Measurements from ENCODE around the gene KLK6.

Gene KLK6

GRCh38 chr19:50969413-50969760 is at the start of gene KLK6:
TSS of gene KLK6 (minus strand) at chr19:50969591. CDS start at chr19:50968104, 1,487 bp downstream.
- DNase-seq (ENCODE audit: low read depth in 2 of 2) = no peak

DNA sequence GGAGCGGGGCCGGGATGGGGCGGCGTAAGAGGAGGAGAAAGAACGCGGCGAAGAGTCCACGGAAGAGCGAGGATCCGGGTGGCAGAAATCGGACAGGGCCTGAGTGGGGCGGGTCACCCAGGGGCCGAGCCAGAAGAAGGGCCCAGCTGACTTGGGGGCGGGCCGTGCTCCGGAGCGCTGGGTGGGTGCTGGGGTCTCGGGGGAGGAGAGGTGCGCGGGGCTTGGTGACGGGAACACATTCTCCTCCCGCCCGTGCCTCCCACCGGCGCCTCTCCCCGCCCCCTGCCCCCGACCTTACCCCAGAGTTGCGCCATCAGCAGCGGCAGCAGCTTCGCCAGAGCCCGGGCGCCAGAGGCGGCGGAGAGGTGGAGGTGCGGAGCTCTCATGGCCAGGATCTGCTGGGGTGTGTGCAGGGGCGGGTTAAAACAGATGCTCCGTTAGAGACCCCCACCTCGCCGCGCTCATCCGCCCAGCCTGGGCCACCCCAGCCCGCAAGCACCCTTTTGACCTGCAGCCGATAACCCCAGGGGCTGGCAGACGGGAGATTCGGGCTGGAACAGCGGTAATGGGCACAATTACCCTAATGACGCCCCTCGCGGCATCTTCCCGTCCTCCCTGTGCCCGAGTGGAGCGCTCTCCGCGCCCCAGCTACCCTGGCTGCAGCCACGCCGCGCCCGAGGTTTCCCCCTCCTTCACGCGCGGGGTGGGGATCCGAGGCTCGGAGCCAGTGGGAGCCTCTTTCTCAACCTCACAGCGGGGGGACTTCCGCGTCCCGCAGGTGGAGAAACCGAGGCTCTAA is 49.6 kb upstream of the KLK6 start:
- DNase-seq (ENCODE audit: low read depth in 2 of 2) = no peak

DNA sequence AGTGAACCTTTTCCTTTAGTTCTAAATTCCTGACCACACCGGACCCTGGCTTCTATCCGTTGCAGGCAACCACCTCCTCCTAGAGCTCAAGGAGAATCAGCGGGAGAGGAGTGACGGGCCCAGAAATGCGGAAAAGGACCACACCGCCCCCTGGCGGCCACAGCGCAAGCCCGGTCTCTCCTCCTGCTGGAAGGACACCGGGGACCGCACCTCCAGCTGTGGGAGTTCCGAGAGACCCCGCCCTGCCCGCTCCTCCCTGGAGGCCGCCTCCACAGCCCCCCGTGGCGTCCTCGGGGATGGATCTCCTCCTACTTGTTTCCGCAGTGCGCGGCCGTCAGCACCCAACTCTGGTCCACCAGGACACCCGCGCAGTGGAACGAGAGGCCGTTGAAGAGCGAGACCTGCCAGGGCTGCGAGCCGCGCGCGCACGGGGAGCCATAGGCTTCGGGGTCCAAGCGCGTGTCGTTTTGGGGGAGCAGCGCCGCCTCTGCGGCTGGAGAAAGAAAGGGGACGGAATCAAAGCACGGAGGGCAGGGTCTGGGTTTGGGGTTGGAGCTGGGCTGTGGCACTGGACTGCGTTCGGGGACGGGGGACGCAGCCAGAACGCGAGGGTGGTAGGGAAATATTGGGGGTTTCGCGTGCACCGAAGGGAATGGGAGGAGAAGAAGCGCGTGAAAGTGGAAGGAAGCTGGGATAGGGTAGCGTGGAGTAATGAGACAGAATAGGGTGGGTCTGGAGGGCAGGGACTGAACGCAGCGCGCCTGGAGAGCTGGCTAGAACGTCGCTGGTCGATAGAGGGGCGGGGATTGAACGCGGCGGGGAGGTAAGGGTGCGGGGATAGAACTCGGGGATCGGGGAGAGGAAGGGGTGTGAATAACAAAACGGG is 47.6 kb upstream of the KLK6 start:
- DNase-seq (ENCODE audit: low read depth in 2 of 2) = peak; percentile 7 to 61

DNA sequence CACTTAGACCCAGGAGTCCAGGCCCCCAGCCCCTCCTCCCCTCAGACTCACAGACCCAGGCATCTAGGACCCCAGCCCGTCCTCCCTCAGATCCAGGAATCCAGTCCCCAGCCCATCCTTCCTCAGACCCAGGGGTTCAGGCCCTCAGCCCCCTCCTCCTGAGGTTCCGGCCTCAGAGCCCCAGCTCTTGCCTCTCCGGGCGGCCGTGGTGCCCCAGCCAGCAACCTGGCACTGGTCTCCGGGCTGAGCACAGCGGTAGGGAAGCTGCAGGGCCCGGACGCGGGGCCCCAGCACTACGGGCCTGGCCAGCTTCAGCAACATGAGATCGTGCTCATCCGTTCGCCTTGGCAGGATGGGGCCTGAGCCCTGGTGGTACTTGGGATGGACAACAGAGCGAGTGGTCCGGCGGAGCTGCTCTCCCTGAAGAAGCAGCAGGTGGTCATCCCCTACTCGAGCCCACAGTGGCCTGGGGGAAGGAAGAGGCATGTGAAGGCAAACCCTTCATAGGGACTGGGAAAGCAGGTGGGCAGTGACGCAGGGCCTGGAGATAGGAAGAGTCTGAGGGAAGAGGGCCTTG is 46.4 kb upstream of the KLK6 start:
- no peak for DNase-seq (ENCODE audit: low read depth in 2 of 2)

DNA sequence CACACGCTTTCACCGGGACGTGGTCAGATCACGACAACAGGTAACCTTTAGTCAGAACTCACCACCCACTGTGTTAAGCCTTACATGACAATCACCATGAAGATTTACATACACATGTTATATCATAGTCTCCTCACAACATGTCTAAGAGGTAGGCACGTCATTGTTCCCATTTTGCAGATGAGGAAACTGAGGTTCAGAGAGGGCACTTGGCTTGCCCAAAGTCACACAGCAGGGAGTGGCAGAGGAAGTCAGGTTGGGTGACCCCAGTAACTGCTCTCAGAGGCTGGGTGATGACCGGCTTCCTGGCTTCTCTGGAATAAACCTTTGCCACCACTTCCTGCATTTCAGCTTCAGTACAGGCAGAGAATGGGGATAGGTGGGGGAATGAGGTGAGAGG is 44.9 kb upstream of the KLK6 start:
- DNase-seq (ENCODE audit: low read depth in 2 of 2) = no peak

- no peak for DNase-seq (ENCODE audit: low read depth in 2 of 2)
Observed at GRCh38 chr19:51012661-51013190, 43.3 kb upstream of the KLK6 start.

DNA sequence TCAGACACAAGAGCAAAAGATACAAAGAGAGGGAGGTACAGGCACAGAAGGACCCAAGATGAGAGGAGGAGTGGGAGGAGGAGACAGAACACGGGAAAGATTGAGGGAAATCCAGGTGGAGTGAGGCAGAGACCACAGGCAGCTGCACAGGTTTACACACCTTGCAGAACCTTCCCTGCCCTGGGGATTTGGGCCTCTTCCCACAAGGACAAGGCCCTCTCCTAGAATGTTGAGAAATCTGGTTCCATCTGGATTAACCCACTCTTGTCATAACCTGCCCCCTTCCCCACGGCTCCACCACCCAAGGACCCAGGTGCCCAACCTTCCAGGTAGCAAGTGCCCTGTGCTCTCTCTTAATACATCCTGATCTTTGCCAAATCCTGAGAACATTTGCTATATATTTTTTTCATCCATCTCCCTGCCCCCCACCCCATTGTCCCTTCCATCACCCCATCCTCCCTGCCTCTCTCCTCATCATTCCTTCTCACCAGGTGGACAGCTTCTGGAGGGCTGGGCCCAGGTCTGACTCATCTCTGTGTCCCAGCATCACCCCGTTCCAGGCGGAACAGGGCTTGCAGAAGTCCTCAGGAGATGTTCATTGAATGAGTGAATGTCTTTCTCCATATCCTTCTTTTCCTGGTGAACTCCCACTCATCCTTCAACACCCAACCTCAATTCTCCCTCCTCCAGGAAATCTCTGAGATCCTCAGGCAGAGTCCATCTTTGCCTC is 40.8 kb upstream of the KLK6 start:
- no peak for DNase-seq (ENCODE audit: low read depth in 2 of 2)

GRCh38 chr19:51009061-51009891 is 39.9 kb upstream of the KLK6 start:
- no peak for DNase-seq (ENCODE audit: low read depth in 2 of 2)

DNA sequence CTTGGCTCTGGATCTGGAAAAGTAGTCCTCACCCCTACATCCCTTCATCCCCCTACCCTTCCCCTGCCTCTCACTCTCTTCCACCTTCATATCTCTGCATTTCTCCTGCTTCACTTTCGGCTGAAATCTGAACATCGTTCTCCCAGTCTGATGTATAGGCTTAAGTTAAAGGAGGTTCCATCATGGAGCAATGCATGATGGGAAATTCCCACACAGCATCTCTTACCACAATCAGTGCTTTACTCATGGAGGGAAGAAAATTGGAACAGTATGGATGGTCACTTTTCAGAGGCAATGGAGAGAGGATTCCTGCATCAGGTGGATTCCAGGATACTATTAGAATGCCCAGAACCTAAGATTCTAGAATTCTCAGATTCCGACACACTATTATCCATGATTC is 38.1 kb upstream of the KLK6 start:
- no peak for DNase-seq (ENCODE audit: low read depth in 2 of 2)

- DNase-seq (ENCODE audit: low read depth in 2 of 2) = no peak
Observed at GRCh38 chr19:51006406-51006805, 37.0 kb upstream of the KLK6 start.

GRCh38 chr19:51005248-51005647 is 35.9 kb upstream of the KLK6 start:
- no peak for DNase-seq (ENCODE audit: low read depth in 2 of 2)

- no peak for DNase-seq (ENCODE audit: low read depth in 2 of 2)
Observed at GRCh38 chr19:51003316-51003715, 33.9 kb upstream of the KLK6 start.

- no peak for DNase-seq (ENCODE audit: low read depth in 2 of 2)
Observed at GRCh38 chr19:51002542-51003311, 33.3 kb upstream of the KLK6 start.

GRCh38 chr19:51002089-51002532 is 32.7 kb upstream of the KLK6 start:
- DNase-seq (ENCODE audit: low read depth in 2 of 2) = no peak

DNA sequence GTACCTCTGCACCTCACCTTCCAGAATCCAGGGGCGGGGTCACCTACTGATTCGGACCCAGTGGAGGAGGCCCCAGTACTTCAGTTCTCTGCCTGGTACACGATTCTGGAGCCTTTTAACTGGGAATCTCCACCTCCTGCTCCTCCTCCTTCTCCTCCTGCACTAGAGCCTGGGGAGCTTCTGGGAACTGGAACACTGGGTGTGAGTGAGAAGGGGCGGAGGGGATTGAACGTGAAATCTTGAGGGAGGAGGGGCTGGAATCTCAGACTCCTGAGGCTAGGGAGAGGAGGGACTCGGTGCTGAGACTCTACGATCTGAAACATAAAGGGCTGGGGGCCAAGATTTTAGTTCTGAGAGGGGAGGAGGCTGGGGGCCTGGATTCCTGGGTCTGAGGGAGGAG is 32.1 kb upstream of the KLK6 start, which contains the start of gene KLK8:
KLK8 (minus strand) TSS at position 90 of the 400 bp plus-strand sequence. CDS start 437 bp downstream, outside the sequence.
- no peak for DNase-seq (ENCODE audit: low read depth in 2 of 2)

GRCh38 chr19:51000981-51001380 is 31.6 kb upstream of the KLK6 start:
- DNase-seq (ENCODE audit: low read depth in 2 of 2) = no peak

DNA sequence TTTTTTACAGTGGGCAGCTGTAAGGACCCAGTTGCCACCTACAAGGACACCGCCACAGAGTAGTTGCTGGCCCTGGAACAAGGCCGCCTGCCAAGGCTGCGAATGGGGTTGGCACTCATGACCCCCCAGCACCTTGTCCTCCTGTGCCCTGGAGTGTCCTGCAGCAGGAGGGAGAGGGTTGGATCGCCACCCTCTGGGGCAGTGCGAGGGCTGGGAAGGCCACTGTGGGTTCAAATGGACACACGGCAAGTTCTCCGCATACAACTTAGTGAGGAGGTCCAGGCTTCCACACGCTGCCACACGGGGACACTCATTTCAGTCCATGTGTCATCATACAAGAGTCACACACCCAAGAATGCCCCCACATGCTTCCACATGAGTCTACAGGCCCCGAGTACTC is 31.0 kb upstream of the KLK6 start:
- DNase-seq (ENCODE audit: low read depth in 2 of 2) = no peak

DNA sequence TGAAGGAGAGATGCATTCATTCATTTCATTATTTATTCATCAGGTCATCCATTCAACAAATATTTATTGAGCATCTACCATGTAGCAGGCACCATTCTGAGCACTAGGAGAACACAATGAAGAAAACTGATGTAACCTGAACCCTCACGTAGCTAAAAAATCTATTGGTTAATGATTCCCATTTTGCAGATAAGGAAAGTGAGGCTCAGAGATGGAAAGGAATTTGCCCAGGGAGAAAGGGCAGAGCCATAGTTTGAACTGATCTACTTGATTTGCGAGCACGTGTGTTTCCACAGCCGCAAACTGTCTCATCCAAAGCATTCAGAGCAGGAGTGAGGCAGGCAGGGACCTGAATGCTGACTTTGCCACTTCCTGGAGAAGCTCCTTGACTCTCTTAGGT is 29.3 kb upstream of the KLK6 start:
- DNase-seq (ENCODE audit: low read depth in 2 of 2) = no peak

- DNase-seq (ENCODE audit: low read depth in 2 of 2) = no peak
Observed at GRCh38 chr19:50998061-50998460, 28.7 kb upstream of the KLK6 start.

- no peak for DNase-seq (ENCODE audit: low read depth in 2 of 2)
Observed at GRCh38 chr19:50994129-50994528, 24.7 kb upstream of the KLK6 start.

All from stimulated activated CD4-positive, alpha-beta T cell treated with anti-CD3 and anti-CD28 coated beads, Interleukin-1b, Interleukin-23, amount 100 ng/mL, for 1 hour (primary cell).